Endodermal cell (in vitro differentiated cells): ENCODE data around the gene SYCE3. TPM values are rescaled to one million over a fixed set of nuclear protein-coding genes. Genes with fewer than 3 reads are reported as not detected.
A peak's percentile ranks its signal among the peaks of the same experiment; 100 is the strongest.

Experiments used
- DNase-seq: peaks from one replicate; pipeline ENCODE4 v3.0.0-alpha.2; 2017
- H3K27ac ChIP-seq: 2 replicates; pipeline ENCODE4 v1.5.1; 2013; ENCODE audit warnings: mild to moderate bottlenecking, low read depth, low read length, moderate library complexity
- H3K27me3 ChIP-seq: 2 replicates; pipeline ENCODE4 v1.6.1; 2013; ENCODE audit warnings: mild to moderate bottlenecking, low read length, moderate library complexity; ENCODE audit not compliant: insufficient read depth, control insufficient read depth, poor library complexity, severe bottlenecking
- H3K36me3 ChIP-seq: 2 replicates; pipeline ENCODE4 v1.7.0; 2013; ENCODE audit warnings: mild to moderate bottlenecking, low read length, moderate library complexity; ENCODE audit not compliant: control insufficient read depth, insufficient read depth
- H3K4me1 ChIP-seq: one replicate; pipeline ENCODE4 v1.7.0; 2013; ENCODE audit warnings: low read length; ENCODE audit not compliant: control insufficient read depth, insufficient read depth
- H3K4me3 ChIP-seq: 2 replicates; pipeline ENCODE4 v1.5.1; 2013; ENCODE audit warnings: mild to moderate bottlenecking, low read length, moderate library complexity
- H3K9ac ChIP-seq: 2 replicates; pipeline ENCODE4 v1.6.1; 2013; ENCODE audit warnings: mild to moderate bottlenecking, low read length, moderate library complexity; ENCODE audit not compliant: poor library complexity, severe bottlenecking; ENCODE audit errors: extremely low read depth
- H3K9me3 ChIP-seq: 2 replicates; pipeline ENCODE4 v1.6.1; 2013; ENCODE audit warnings: mild to moderate bottlenecking, low read length, moderate library complexity; ENCODE audit not compliant: control insufficient read depth
- H3K27ac Mint-ChIP-seq: 2 replicates; pipeline ENCODE4 v1.8.0; 2020; ENCODE audit warnings: mixed read lengths
- H3K27me3 Mint-ChIP-seq: 2 replicates; pipeline ENCODE4 v1.8.0; 2021; ENCODE audit warnings: mild to moderate bottlenecking, mixed read lengths; ENCODE audit not compliant: insufficient read depth
- H3K36me3 Mint-ChIP-seq: 2 replicates; pipeline ENCODE4 v1.8.0; 2020; ENCODE audit warnings: low read depth, mixed read lengths
- H3K4me1 Mint-ChIP-seq: 2 replicates; pipeline ENCODE4 v1.8.0; 2020; ENCODE audit warnings: mixed read lengths
- H3K4me3 Mint-ChIP-seq: 2 replicates; pipeline ENCODE4 v1.8.0; 2020; ENCODE audit warnings: mild to moderate bottlenecking, moderate library complexity, mixed read lengths
- H3K9me3 Mint-ChIP-seq: 2 replicates; pipeline ENCODE4 v1.8.0; 2020; ENCODE audit warnings: mild to moderate bottlenecking, mixed read lengths
- CTCF ChIP-seq: fragments of 200-600 bp; sonication (generic); conservative IDR thresholded peaks from 2 replicates; pipeline ENCODE4 v1.5.0; 2021; ENCODE audit warnings: antibody characterized with exemption, mild to moderate bottlenecking
- WGBS, 2 experiments: methylation state at CpG; one replicate each; pipeline versions ENCODE4 v1.1.5 to v1.1.7; 2013; ENCODE audit warnings: missing lambda C conversion rate in 2 of 2, mixed read lengths in 1 of 2; ENCODE audit not compliant: insufficient coverage in 1 of 2, insufficient read length in 1 of 2; 5-methylcytosine and 5-hydroxymethylcytosine counted together
- total RNA-seq, 2 donors: library from RNA; stranded (reverse); fragmentation: NEBNext Ultra II Directional in 1 of 2; extraction: Animal tissue kit (Norgen Biotek cat#: 25700) in 1 of 2; gene quantifications; 2 replicates in 1 of 2; 3 replicates in 1 of 2; pipeline ENCODE4 v1.2.1, GENCODE V29; 2021

The SYCE3 gene
- total RNA-seq, 2 donors from 2014 or later: 0.70 to 0.91 TPM

GRCh38 chr22:50584106-50585096 lies 21.7 kb upstream of the SYCE3 start:
- TF ChIP-seq CTCF: no peak
- Histone ChIP-seq H3K9ac (no peak overlapping the region), H3K27ac (no peak overlapping the region), H3K4me1 (peaks cover 6% of the 10 kb centered on the region), H3K27me3 (peaks cover under 1% of the 10 kb centered on the region), H3K4me3 (peak overlapping the region; percentile 95), H3K36me3 (peaks cover 12% of the 10 kb centered on the region), H3K9me3 (no peaks in the 10 kb centered on the region)
- H3K9me3 Mint-ChIP-seq: no peaks in the 10 kb centered on the region
- H3K27ac Mint-ChIP-seq: no peak overlapping the region
- peak; percentile 66 for DNase-seq
- peaks cover 10% of the 10 kb centered on the region for H3K36me3 Mint-ChIP-seq
- H3K4me1 Mint-ChIP-seq: peaks cover 12% of the 10 kb centered on the region
- 89 to 90% methylated on average over 20 to 23 of the region's 23 CpGs for WGBS, 2 experiments
- peak overlapping the region; percentile 72 for H3K4me3 Mint-ChIP-seq
- H3K27me3 Mint-ChIP-seq: peaks cover 24% of the 10 kb centered on the region

- Histone ChIP-seq H3K4me1 (peaks cover 6% of the 10 kb centered on the region), H3K36me3 (peaks cover 15% of the 10 kb centered on the region), H3K4me3 (peak overlapping the region; percentile 95), H3K27me3 (no peaks in the 10 kb centered on the region), H3K9me3 (no peaks in the 10 kb centered on the region), H3K9ac (peak overlapping the region; percentile 49), H3K27ac (no peak overlapping the region)
- 6 to 7% methylated on average over 26 to 37 of the region's 37 CpGs for WGBS, 2 experiments
- no peak for DNase-seq
- peaks cover 19% of the 10 kb centered on the region for H3K27me3 Mint-ChIP-seq
- no peak for TF ChIP-seq CTCF
- peak overlapping the region; percentile 72 for H3K4me3 Mint-ChIP-seq
- H3K36me3 Mint-ChIP-seq: peaks cover 10% of the 10 kb centered on the region
- peak overlapping the region; percentile 42 for H3K27ac Mint-ChIP-seq
- no peaks in the 10 kb centered on the region for H3K9me3 Mint-ChIP-seq
- peaks cover 12% of the 10 kb centered on the region for H3K4me1 Mint-ChIP-seq
Measured at GRCh38 chr22:50583294-50583861, 20.7 kb upstream of the SYCE3 start.

- Histone ChIP-seq H3K27me3 (no peaks in the 10 kb centered on the region), H3K9me3 (no peaks in the 10 kb centered on the region), H3K36me3 (peaks cover 15% of the 10 kb centered on the region), H3K27ac (peak within 1 kb of the TSS; percentile 91), H3K4me1 (peaks cover 6% of the 10 kb centered on the region), H3K4me3 (peak within 1 kb of the TSS; percentile 95), H3K9ac (peak within 1 kb of the TSS; percentile 75)
- peak; percentile 99 for DNase-seq
- Mint-ChIP-seq H3K4me1 (peaks cover 12% of the 10 kb centered on the region), H3K9me3 (no peaks in the 10 kb centered on the region), H3K4me3 (peak within 1 kb of the TSS; percentile 72), H3K27ac (peak within 1 kb of the TSS; percentile 86), H3K27me3 (peaks cover 19% of the 10 kb centered on the region), H3K36me3 (peaks cover 10% of the 10 kb centered on the region)
- no peak for TF ChIP-seq CTCF
- WGBS, 2 experiments: 0% methylated on average over 38 to 96 of the region's 96 CpGs
Measured at GRCh38 chr22:50582493-50583293, 20.0 kb upstream of the SYCE3 start, which contains the start of gene CHKB. TSS of gene CHKB (minus strand) at chr22:50582849. CDS start at chr22:50582781, 68 bp downstream.
